ENCODE measurements around the gene FBXO10. TPM values are rescaled to one million over a fixed set of nuclear protein-coding genes. Genes with fewer than 3 reads are reported as not detected.

The FBXO10 gene
- total and polyA plus RNA-seq, 2 of the 4 experiments (the other 2 are of a cell fraction), result 6.6 to 6.7 TPM

GRCh38 chr9:37476930-37477329 lies 99.2 kb downstream of the FBXO10 start:
- Histone ChIP-seq H3K56ac (ENCODE audit: extremely low read depth, insufficient read depth, low read length) (no peak overlapping the region), H3K36me3 (ENCODE audit: control insufficient read depth, insufficient read depth, low read length) (no peaks in the 10 kb centered on the region), H3K9ac (ENCODE audit: low read depth, low read length) (no peak overlapping the region), H3K9me1 (ENCODE audit: insufficient read depth, low read length) (peaks cover 3% of the 10 kb centered on the region; the same call in 1 of the 2 replicates), H2BK15ac (ENCODE audit: low read depth, low read length) (no peak overlapping the region), H2AFZ (replicated peaks; ENCODE audit: low read length, poor library complexity) (no peak overlapping the region), H4K5ac (ENCODE audit: low read depth, low read length) (no peak overlapping the region), H3K27me3 (ENCODE audit: control insufficient read depth, insufficient read depth, low read length) (peaks cover 10% of the 10 kb centered on the region), H2BK5ac (ENCODE audit: low read depth, low read length, poor library complexity, severe bottlenecking) (no peak overlapping the region), H3K27ac (ENCODE audit: insufficient read depth, low read length) (no peak overlapping the region), H4K20me1 (ENCODE audit: insufficient read depth, low read length) (no peaks in the 10 kb centered on the region), H3K79me1 (ENCODE audit: low read depth in 1 of 2, low read length in 2 of 2) (no peaks in the 10 kb centered on the region), H3K4me3 (ENCODE audit: insufficient read depth, low read depth, low read length) (no peak overlapping the region), H2AK5ac (ENCODE audit: low read depth, low read length) (no peak overlapping the region), H2BK120ac (ENCODE audit: low read depth, low read length) (no peak overlapping the region), H3K14ac (replicated peaks; ENCODE audit: low read depth, low read length) (no peak overlapping the region), H3K4me1 (ENCODE audit: control insufficient read depth, insufficient read depth, low read length) (peaks cover 2% of the 10 kb centered on the region), H2AK9ac (replicated peaks; ENCODE audit: low read depth, low read length, poor library complexity) (no peak overlapping the region), H4K91ac (ENCODE audit: insufficient read depth, low read depth, low read length) (no peak overlapping the region), H4K8ac (ENCODE audit: low read depth in 2 of 2, low read length in 2 of 2) (no peak overlapping the region), H3K4me2 (ENCODE audit: low read depth, low read length) (no peak overlapping the region), H3K18ac (ENCODE audit: low read depth, low read length) (no peak overlapping the region), H2BK20ac (ENCODE audit: low read depth, low read length) (no peak overlapping the region), H3K4ac (ENCODE audit: low read depth, low read length) (no peak overlapping the region), H3K9me3 (ENCODE audit: control insufficient read depth, insufficient read depth, low read length) (no peaks in the 10 kb centered on the region; the same call in 1 of the 2 replicates), H3K23ac (ENCODE audit: low read depth, low read length) (no peak overlapping the region)
- no peak for TF ChIP-seq POLR2A (IDR thresholded peaks at IDR 0.05; ENCODE audit: low read depth, low read length)
- no peak for TF ChIP-seq BHLHE40 (IDR thresholded peaks at IDR 0.05; ENCODE audit: low read depth, low read length)
- TF ChIP-seq ELK1 (IDR thresholded peaks at IDR 0.05; ENCODE audit: borderline replicate concordance, low read depth, low read length), result no peak
- no peak for TF ChIP-seq MXI1 (IDR thresholded peaks at IDR 0.05; ENCODE audit: borderline replicate concordance, low read depth, low read length)
- no peak for TF ChIP-seq RFX5 (IDR thresholded peaks at IDR 0.05; ENCODE audit: low read depth, low read length)
- TF ChIP-seq SMC3 (IDR thresholded peaks at IDR 0.05; ENCODE audit: low read depth, low read length), result no peak
- no peak for TF ChIP-seq RAD21 (IDR thresholded peaks at IDR 0.05; ENCODE audit: low read length)
- TF ChIP-seq RCOR1 (IDR thresholded peaks at IDR 0.05; ENCODE audit: insufficient replicate concordance, low read length), result no peak
- TF ChIP-seq USF2 (IDR thresholded peaks at IDR 0.05; ENCODE audit: low read depth, low read length), result no peak
- BruUV-seq (replicated peaks), result no TSS peak
- ATAC-seq (ENCODE audit: low read depth) (no peak), DNase-seq (no peak)
- ChIA-PET CTCF (no interaction called here), POLR2A (ENCODE audit: unreplicated experiment) (no interaction called here)
- intact Hi-C loops (cut with micrococcal nuclease) (no loop called here), dilution Hi-C loops (cut with HindIII; ENCODE audit: low sequenced_read_pairs, unreplicated experiment) (no loop called here), in situ Hi-C loops (cut with MboI; ENCODE audit: low sequenced_read_pairs) (loop anchor here (25.0 kb wide), 2 partner anchors 585 to 885 kb away; partner anchors contain the start of gene SHB)
- WGBS, 2 experiments (ENCODE audit: extremely low coverage in 2 of 2, insufficient read length in 1 of 2), result 76% methylated on average over 8 of the region's 11 CpGs; no CpG with 5 or more reads in 1 of the 2 experiments

All from IMR-90 (cell line).